GM18868 (cell line): ENCODE data around the gene PTGES3.
"Not testable (repeated sequence)": the region's sequence is repeated elsewhere in the genome, so short reads cannot be mapped to it uniquely, and the experiment has no call there.

ENCODE experiments used
- ATAC-seq: cut with Tn5 transposase; IDR thresholded peaks from one replicate; pipeline ENCODE4 v1.9.1; 2021; ENCODE audit warnings: mild to moderate bottlenecking, moderate library complexity; ENCODE audit not compliant: unreplicated experiment

PTGES3 gene

GRCh38 chr12:56688129-56688845, at the start of gene PTGES3:
Gene PTGES3, minus strand, starts transcription at chr12:56688284. Its CDS starts 285 bp downstream, at chr12:56687999.
- peak; percentile 74 for ATAC-seq

GRCh38 chr12:56728139-56728861, 40.2 kb upstream of the PTGES3 start:
- ATAC-seq = no peak

- not testable (repeated sequence) for ATAC-seq
These were observed 38.2 kb upstream of the PTGES3 start for GRCh38 chr12:56726196-56726675.

GRCh38 chr12:56725723-56726102, 37.6 kb upstream of the PTGES3 start:
- no peak for ATAC-seq

- ATAC-seq = peak; percentile 93
These were observed 37.1 kb upstream of the PTGES3 start, which contains the start of gene NACA for GRCh38 chr12:56724972-56725722. Gene NACA, minus strand, starts transcription at chr12:56725299. Its CDS starts 778 bp downstream, at chr12:56724521.

- ATAC-seq = no peak
These were observed 36.6 kb upstream of the PTGES3 start for GRCh38 chr12:56724701-56724971.

GRCh38 chr12:56723889-56724700, 36.0 kb upstream of the PTGES3 start:
- ATAC-seq = no peak

GRCh38 chr12:56723352-56723751, 35.3 kb upstream of the PTGES3 start:
- ATAC-seq = no peak

- no peak for ATAC-seq
These were observed 34.7 kb upstream of the PTGES3 start for GRCh38 chr12:56722832-56723231.

GRCh38 chr12:56721721-56722120, 33.6 kb upstream of the PTGES3 start:
- no peak for ATAC-seq

- no peak for ATAC-seq
These were observed 33.1 kb upstream of the PTGES3 start for GRCh38 chr12:56721216-56721615.

- ATAC-seq = no peak
These were observed 32.7 kb upstream of the PTGES3 start for GRCh38 chr12:56720731-56721151.

GRCh38 chr12:56719056-56719455, 31.0 kb upstream of the PTGES3 start:
- ATAC-seq = no peak

GRCh38 chr12:56718636-56719035, 30.6 kb upstream of the PTGES3 start:
- no peak for ATAC-seq

GRCh38 chr12:56718149-56718548, 30.1 kb upstream of the PTGES3 start:
- no peak for ATAC-seq

- ATAC-seq = no peak
These were observed 29.1 kb upstream of the PTGES3 start for GRCh38 chr12:56716933-56717880.

- ATAC-seq = no peak
These were observed 28.4 kb upstream of the PTGES3 start for GRCh38 chr12:56716458-56716857.

GRCh38 chr12:56715798-56716197, 27.7 kb upstream of the PTGES3 start:
- no peak for ATAC-seq

GRCh38 chr12:56714431-56714929, 26.4 kb upstream of the PTGES3 start:
- no peak for ATAC-seq
